ENCODE data around the gene CCDC86. TPM values are rescaled to one million over a fixed set of nuclear protein-coding genes. Genes with fewer than 3 reads are reported as not detected.
A peak's percentile ranks its signal among the peaks of the same experiment; 100 is the strongest.

CCDC86 gene
- total RNA-seq, 4 donors from 2014 or later, result 32.5 to 46.3 (median 40.3) TPM

GRCh38 chr11:60848714-60849151 is 6.8 kb downstream of the CCDC86 start:
- TF ChIP-seq CTCF (IDR thresholded peaks at IDR 0.05) (no peak), EP300 (IDR thresholded peaks at IDR 0.05) (no peak), POLR2AphosphoS5 (IDR thresholded peaks at IDR 0.05) (no peak)
- Histone ChIP-seq H3K9me3 (no peaks in the 10 kb centered on the region), H3K27ac (no peak overlapping the region), H3K4me1 (peaks cover 18% of the 10 kb centered on the region), H3K4me3 (no peak overlapping the region), H3K36me3 (peaks cover 55% of the 10 kb centered on the region), H3K27me3 (no peaks in the 10 kb centered on the region)
- no peak for DNase-seq (ENCODE audit: low spot score in 2 of 2)
- WGBS, result 87% methylated on average over 10 of the region's 10 CpGs

GRCh38 chr11:60849641-60850520 is 8.0 kb downstream of the CCDC86 start:
- WGBS, result 94% methylated on average over 24 of the region's 29 CpGs
- Histone ChIP-seq H3K36me3 (peaks cover 55% of the 10 kb centered on the region), H3K27me3 (no peaks in the 10 kb centered on the region), H3K27ac (no peak overlapping the region), H3K4me3 (no peak overlapping the region), H3K9me3 (no peaks in the 10 kb centered on the region), H3K4me1 (peaks cover 6% of the 10 kb centered on the region)
- no peak for DNase-seq (ENCODE audit: low spot score in 2 of 2)
- TF ChIP-seq CTCF (IDR thresholded peaks at IDR 0.05), result no peak
- no peak for TF ChIP-seq POLR2AphosphoS5 (IDR thresholded peaks at IDR 0.05)
- no peak for TF ChIP-seq POLR2A (IDR thresholded peaks at IDR 0.05)
- no peak for TF ChIP-seq EP300 (IDR thresholded peaks at IDR 0.05)

DNA sequence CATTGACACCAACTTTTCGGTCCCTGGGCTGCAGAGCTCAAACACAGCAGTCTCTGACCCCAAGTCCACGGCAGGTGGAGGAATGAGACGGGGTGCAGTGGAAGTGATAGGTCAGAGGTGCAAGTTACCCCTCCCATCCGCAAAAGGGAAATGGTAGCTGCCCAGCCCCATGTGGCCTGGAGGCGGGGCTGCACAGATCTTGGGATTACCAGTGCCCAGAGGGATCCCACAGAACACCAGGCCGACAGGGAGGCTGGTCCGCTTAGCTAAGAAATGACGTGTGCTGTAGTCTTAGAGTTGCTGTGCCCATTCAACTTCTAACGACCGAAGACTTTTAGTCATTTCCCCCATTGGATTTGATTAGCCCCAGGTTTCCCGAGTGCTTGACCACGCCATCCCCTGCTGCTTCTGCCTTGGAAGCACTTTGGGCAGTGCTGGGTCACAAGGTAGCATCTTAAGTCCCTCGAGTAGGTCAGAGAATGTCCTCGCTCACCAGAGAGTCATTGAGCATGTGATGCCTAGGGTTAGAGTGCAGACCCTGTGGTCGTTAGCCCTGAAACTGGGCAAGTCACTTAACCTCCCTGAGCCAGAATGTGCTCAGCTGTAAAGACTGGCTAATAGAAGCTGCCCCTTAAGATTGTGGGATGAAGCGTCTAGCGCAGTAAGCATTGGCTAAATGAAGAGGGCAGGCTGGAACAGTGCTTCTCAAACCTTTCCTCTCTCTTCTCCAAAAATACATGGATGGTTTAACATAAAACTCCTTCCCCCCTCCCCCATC is 9.6 kb downstream of the CCDC86 start:
- TF ChIP-seq POLR2A (IDR thresholded peaks at IDR 0.05) (no peak), EP300 (IDR thresholded peaks at IDR 0.05) (no peak), POLR2AphosphoS5 (IDR thresholded peaks at IDR 0.05) (no peak), CTCF (IDR thresholded peaks at IDR 0.05) (no peak)
- no peaks in the 10 kb centered on the region for H3K9me3 ChIP-seq
- H3K4me1 ChIP-seq, result no peaks in the 10 kb centered on the region
- WGBS, result 86% methylated on average over 17 of the region's 17 CpGs
- no peaks in the 10 kb centered on the region for H3K27me3 ChIP-seq
- H3K4me3 ChIP-seq, result no peak overlapping the region
- H3K36me3 ChIP-seq, result peaks cover 55% of the 10 kb centered on the region
- DNase-seq (ENCODE audit: low spot score in 2 of 2), result no peak
- no peak overlapping the region for H3K27ac ChIP-seq

GRCh38 chr11:60852117-60852981 is 10.4 kb downstream of the CCDC86 start:
- no peak for DNase-seq (ENCODE audit: low spot score in 2 of 2)
- H3K4me1 ChIP-seq, result no peaks in the 10 kb centered on the region
- H3K4me3 ChIP-seq, result peak overlapping the region; percentile 5
- TF ChIP-seq CTCF (IDR thresholded peaks at IDR 0.05), result no peak
- no peak for TF ChIP-seq POLR2A (IDR thresholded peaks at IDR 0.05)
- no peak for TF ChIP-seq POLR2AphosphoS5 (IDR thresholded peaks at IDR 0.05)
- TF ChIP-seq EP300 (IDR thresholded peaks at IDR 0.05), result no peak
- H3K27me3 ChIP-seq, result no peaks in the 10 kb centered on the region
- no peak overlapping the region for H3K27ac ChIP-seq
- no peaks in the 10 kb centered on the region for H3K9me3 ChIP-seq
- peaks cover 53% of the 10 kb centered on the region for H3K36me3 ChIP-seq
- 75% methylated on average over 18 of the region's 78 CpGs for WGBS
